ENCODE results near the gene ARHGEF18.

The ARHGEF18 gene

GRCh38 chr19:7349231-7349591 lies 474 bp downstream of the ARHGEF18 start:
- DNase-seq (ENCODE audit: low spot score) = no peak
- Histone ChIP-seq H3K27ac (no peak overlapping the region), H3K4me3 (no peak overlapping the region)
- no peak for TF ChIP-seq CTCF (IDR thresholded peaks at IDR 0.05)

- no peak overlapping the region for H3K27ac ChIP-seq
- DNase-seq (ENCODE audit: low spot score) = no peak
- H3K4me3 ChIP-seq = no peak overlapping the region
- TF ChIP-seq CTCF (IDR thresholded peaks at IDR 0.05) = no peak
These were observed 1.4 kb downstream of the ARHGEF18 start for GRCh38 chr19:7349961-7350711.

GRCh38 chr19:7351861-7352260 lies 3.1 kb downstream of the ARHGEF18 start:
- no peak for DNase-seq (ENCODE audit: low spot score)
- Histone ChIP-seq H3K4me3 (no peak overlapping the region), H3K27ac (no peak overlapping the region)
- no peak for TF ChIP-seq CTCF (IDR thresholded peaks at IDR 0.05)

- DNase-seq (ENCODE audit: low spot score) = no peak
- H3K27ac ChIP-seq = no peak overlapping the region
- TF ChIP-seq CTCF (IDR thresholded peaks at IDR 0.05) = no peak
- H3K4me3 ChIP-seq = no peak overlapping the region
These were observed 6.5 kb downstream of the ARHGEF18 start for GRCh38 chr19:7355151-7355820.

- TF ChIP-seq CTCF (IDR thresholded peaks at IDR 0.05) = no peak
- H3K4me3 ChIP-seq = no peak overlapping the region
- no peak for DNase-seq (ENCODE audit: low spot score)
- no peak overlapping the region for H3K27ac ChIP-seq
These were observed 7.1 kb downstream of the ARHGEF18 start for GRCh38 chr19:7355871-7356270.

GRCh38 chr19:7356899-7357627 lies 8.3 kb downstream of the ARHGEF18 start:
- Histone ChIP-seq H3K27ac (no peak overlapping the region), H3K4me3 (no peak overlapping the region)
- no peak for TF ChIP-seq CTCF (IDR thresholded peaks at IDR 0.05)
- DNase-seq (ENCODE audit: low spot score) = no peak

Measured in coronary artery (tissue), 2 donors.